T-helper 2 cell treated with Interferon-gamma antibody and Interleukin-4, amounts not matched to agents 5 μg/mL and 100 μg/mL, for 36 hours (primary cell): Measurements from ENCODE around the gene MAN2B2.

Experiments
- DNase-seq: peaks from one replicate; pipeline ENCODE4 v3.0.0; 2021; ENCODE audit warnings: low spot score
- H3K27ac Mint-ChIP-seq: one replicate; pipeline ENCODE4 v1.8.0; 2021; ENCODE audit warnings: mild to moderate bottlenecking, mixed read lengths
- H3K27me3 Mint-ChIP-seq: one replicate; pipeline ENCODE4 v1.8.0; 2021; ENCODE audit warnings: low read depth, mixed read lengths
- H3K36me3 Mint-ChIP-seq: one replicate; pipeline ENCODE4 v1.8.0; 2021; ENCODE audit warnings: low read depth, mixed read lengths
- H3K4me1 Mint-ChIP-seq: one replicate; pipeline ENCODE4 v1.8.0; 2021; ENCODE audit warnings: low read depth, mixed read lengths
- H3K4me3 Mint-ChIP-seq: one replicate; pipeline ENCODE4 v1.8.0; 2022; ENCODE audit warnings: mild to moderate bottlenecking, moderate library complexity, mixed read lengths
- H3K9me3 Mint-ChIP-seq: one replicate; pipeline ENCODE4 v1.8.0; 2021; ENCODE audit warnings: mixed read lengths

Gene MAN2B2

GRCh38 chr4:6567218-6567617 is 7.8 kb upstream of the MAN2B2 start:
- H3K27me3 Mint-ChIP-seq = peaks cover 47% of the 10 kb centered on the region
- no peak for DNase-seq
- H3K9me3 Mint-ChIP-seq = no peaks in the 10 kb centered on the region
- no peak overlapping the region for H3K4me3 Mint-ChIP-seq
- H3K4me1 Mint-ChIP-seq = no peaks in the 10 kb centered on the region
- H3K36me3 Mint-ChIP-seq = no peaks in the 10 kb centered on the region
- no peak overlapping the region for H3K27ac Mint-ChIP-seq

DNA sequence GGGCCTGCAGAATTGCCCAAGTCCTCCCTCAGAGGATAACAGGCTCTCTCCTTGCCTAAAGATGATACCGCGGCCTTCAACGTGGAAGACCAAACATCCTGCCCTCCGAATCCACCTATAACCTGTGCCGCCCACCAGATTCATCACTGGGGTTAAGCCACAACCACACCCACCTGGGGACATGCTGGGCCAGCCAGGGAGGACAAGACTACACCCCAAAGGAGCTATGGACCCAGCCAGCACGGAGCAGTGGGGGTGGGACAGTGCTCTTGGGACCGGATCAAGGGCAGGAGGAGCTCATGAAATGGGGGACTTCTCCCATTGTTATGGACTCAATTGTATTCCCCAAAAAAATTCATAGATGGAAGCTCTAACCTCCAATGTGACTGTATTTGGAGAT is 6.8 kb upstream of the MAN2B2 start:
- Mint-ChIP-seq H3K4me3 (no peak overlapping the region), H3K9me3 (no peaks in the 10 kb centered on the region), H3K4me1 (no peaks in the 10 kb centered on the region), H3K27ac (no peak overlapping the region), H3K36me3 (no peaks in the 10 kb centered on the region), H3K27me3 (peaks cover 40% of the 10 kb centered on the region)
- no peak for DNase-seq

DNA sequence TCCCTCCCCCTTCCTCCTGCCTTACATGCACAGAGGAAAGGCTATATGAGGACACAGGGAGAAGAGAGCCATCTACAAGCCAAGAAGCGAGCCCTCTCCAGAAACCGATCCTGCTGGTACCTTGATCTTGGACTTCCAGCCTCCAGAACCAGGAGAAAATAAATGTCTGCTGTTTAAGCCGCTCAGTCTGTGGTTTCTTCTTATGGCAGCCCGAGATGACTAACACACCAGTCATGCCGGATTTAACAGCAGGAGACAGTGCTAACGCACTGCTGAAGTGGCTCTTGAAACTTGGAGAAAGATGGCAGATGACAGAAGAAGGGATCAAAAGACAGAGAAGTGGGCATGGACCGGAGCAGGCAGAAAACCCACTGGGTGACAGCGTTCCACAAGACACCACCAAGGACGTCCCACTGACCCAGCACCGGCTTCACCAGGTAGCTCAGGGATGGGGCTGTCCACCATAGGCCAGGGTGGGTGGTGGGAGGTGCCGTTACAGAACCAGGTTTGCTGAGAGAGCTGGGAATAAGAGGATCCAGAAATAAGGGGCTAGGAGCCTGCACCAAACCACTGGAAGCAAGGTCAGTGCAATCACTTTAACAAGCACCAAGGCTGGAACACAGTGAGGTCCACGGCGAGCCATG is 6.2 kb upstream of the MAN2B2 start:
- Mint-ChIP-seq H3K36me3 (no peaks in the 10 kb centered on the region), H3K27me3 (peaks cover 40% of the 10 kb centered on the region), H3K4me1 (no peaks in the 10 kb centered on the region), H3K4me3 (no peak overlapping the region), H3K27ac (no peak overlapping the region), H3K9me3 (no peaks in the 10 kb centered on the region)
- DNase-seq = no peak

DNA sequence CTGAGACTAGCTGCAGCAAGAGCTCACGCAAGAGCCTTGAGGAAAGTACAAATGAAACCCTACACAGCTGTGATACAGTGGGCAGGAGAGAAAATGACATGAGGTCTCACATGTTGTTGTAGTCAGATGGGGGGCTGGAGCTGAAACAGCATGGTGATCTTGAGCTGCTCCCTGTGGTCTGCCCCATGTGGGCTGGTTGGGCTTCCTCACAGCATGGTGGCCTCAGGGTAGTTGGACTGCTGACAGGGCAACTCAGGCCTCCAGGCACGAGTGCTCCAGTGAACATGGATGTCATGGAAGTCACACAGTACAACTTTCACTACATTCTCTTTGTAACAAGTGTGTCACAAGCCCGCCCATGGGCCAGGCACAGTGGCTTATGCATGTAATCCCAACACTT is 3.4 kb upstream of the MAN2B2 start:
- H3K27ac Mint-ChIP-seq = no peak overlapping the region
- H3K4me1 Mint-ChIP-seq = peaks cover 7% of the 10 kb centered on the region
- no peaks in the 10 kb centered on the region for H3K9me3 Mint-ChIP-seq
- H3K27me3 Mint-ChIP-seq = peaks cover 17% of the 10 kb centered on the region
- H3K4me3 Mint-ChIP-seq = no peak overlapping the region
- DNase-seq = no peak
- H3K36me3 Mint-ChIP-seq = no peaks in the 10 kb centered on the region

DNA sequence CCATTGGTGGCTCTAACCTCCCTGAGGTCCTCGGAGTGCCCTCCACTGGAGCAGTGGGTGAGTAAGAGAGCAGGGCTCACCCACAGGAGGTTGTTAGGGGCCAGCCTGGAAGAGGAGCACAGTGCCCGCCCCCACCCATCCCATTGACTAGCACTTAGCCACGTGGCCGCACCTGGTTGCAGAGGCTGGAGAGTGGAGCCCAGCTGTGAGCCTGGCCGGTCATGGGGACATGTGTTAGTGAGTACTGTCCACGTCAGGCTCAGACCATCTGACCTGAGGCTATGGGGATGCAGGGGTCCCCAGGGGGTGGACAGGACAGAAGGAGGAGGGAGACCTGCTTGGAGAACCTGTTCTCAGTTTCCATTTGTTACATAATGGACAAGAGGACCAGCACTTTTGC is 1.4 kb upstream of the MAN2B2 start:
- Mint-ChIP-seq H3K36me3 (peaks cover 6% of the 10 kb centered on the region), H3K9me3 (no peaks in the 10 kb centered on the region), H3K4me1 (peaks cover 10% of the 10 kb centered on the region), H3K27ac (no peak overlapping the region), H3K4me3 (no peak overlapping the region), H3K27me3 (peaks cover 10% of the 10 kb centered on the region)
- no peak for DNase-seq

DNA sequence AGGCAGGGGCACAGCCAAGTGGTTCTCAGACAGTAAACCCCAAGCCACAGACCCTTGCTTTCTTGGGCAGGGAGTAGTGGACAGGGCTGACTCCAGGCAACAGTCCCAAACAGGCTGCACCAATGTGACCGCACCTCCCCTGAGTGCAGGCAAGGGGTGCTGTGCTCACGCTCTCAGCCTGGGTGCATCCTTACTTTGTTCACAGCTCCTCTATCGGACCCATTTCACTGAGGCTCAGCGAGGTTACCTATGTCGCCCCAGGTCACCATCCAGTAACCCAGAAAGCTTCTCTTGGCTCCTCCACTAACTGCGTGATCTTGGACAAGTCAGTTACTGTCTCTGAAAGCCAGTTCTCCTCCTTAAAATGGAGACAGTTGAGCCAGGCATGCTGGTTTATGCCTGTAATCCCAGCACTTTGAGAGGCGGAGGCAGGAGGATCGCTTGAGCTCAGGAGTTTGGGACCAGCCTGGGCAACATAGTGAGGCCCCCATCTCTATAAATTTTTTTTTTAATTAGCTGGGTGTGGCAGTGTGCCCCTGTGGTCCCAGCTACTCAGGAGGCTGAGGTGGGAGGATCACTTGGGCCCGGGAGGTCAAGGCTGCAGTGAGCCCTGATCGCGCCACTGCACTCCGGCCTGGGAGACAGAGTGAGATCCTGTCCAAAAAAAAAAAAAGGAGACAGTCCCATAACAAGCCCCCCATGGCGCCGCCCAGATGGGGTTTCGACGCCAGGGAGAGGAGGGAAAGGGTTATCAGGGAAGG is 823 bp upstream of the MAN2B2 start:
- H3K27me3 Mint-ChIP-seq = peaks cover 10% of the 10 kb centered on the region
- no peaks in the 10 kb centered on the region for H3K9me3 Mint-ChIP-seq
- H3K4me1 Mint-ChIP-seq = peaks cover 10% of the 10 kb centered on the region
- H3K27ac Mint-ChIP-seq = peak overlapping the region; percentile 79
- no peak for DNase-seq
- H3K36me3 Mint-ChIP-seq = peaks cover 10% of the 10 kb centered on the region
- H3K4me3 Mint-ChIP-seq = peak overlapping the region; percentile 87

GRCh38 chr4:6575503-6576240 is 683 bp downstream of the MAN2B2 start:
- peak overlapping the region; percentile 84 for H3K27ac Mint-ChIP-seq
- H3K4me3 Mint-ChIP-seq = peak overlapping the region; percentile 85
- peaks cover 10% of the 10 kb centered on the region for H3K4me1 Mint-ChIP-seq
- peaks cover 24% of the 10 kb centered on the region for H3K36me3 Mint-ChIP-seq
- DNase-seq = no peak
- peaks cover 8% of the 10 kb centered on the region for H3K27me3 Mint-ChIP-seq
- peaks cover 5% of the 10 kb centered on the region for H3K9me3 Mint-ChIP-seq

GRCh38 chr4:6576512-6576911 is 1.5 kb downstream of the MAN2B2 start:
- Mint-ChIP-seq H3K9me3 (peaks cover 5% of the 10 kb centered on the region), H3K36me3 (peaks cover 32% of the 10 kb centered on the region), H3K4me1 (peaks cover 10% of the 10 kb centered on the region), H3K27me3 (peaks cover 3% of the 10 kb centered on the region), H3K4me3 (peak overlapping the region; percentile 85), H3K27ac (no peak overlapping the region)
- DNase-seq = no peak

GRCh38 chr4:6576932-6577331 is 1.9 kb downstream of the MAN2B2 start:
- H3K27ac Mint-ChIP-seq = no peak overlapping the region

GRCh38 chr4:6577409-6577808 is 2.4 kb downstream of the MAN2B2 start:
- H3K36me3 Mint-ChIP-seq = peaks cover 37% of the 10 kb centered on the region
- DNase-seq = no peak
- no peak overlapping the region for H3K4me3 Mint-ChIP-seq
- no peak overlapping the region for H3K27ac Mint-ChIP-seq
- peaks cover 10% of the 10 kb centered on the region for H3K4me1 Mint-ChIP-seq
- H3K27me3 Mint-ChIP-seq = no peaks in the 10 kb centered on the region
- peaks cover 5% of the 10 kb centered on the region for H3K9me3 Mint-ChIP-seq

More at GRCh38 chr4:6576932-6577331, 1.9 kb downstream of the MAN2B2 start:
- H3K4me1 Mint-ChIP-seq = peaks cover 10% of the 10 kb centered on the region
- H3K27me3 Mint-ChIP-seq = no peaks in the 10 kb centered on the region
- H3K9me3 Mint-ChIP-seq = peaks cover 5% of the 10 kb centered on the region
- peaks cover 34% of the 10 kb centered on the region for H3K36me3 Mint-ChIP-seq
- H3K4me3 Mint-ChIP-seq = peak overlapping the region; percentile 50
- DNase-seq = no peak

- no peak for DNase-seq
- Mint-ChIP-seq H3K27ac (no peak overlapping the region), H3K36me3 (peaks cover 42% of the 10 kb centered on the region), H3K9me3 (peaks cover 10% of the 10 kb centered on the region), H3K4me3 (no peak overlapping the region), H3K4me1 (peaks cover 10% of the 10 kb centered on the region), H3K27me3 (no peaks in the 10 kb centered on the region)
Observed at GRCh38 chr4:6578221-6578620, 3.2 kb downstream of the MAN2B2 start.

DNA sequence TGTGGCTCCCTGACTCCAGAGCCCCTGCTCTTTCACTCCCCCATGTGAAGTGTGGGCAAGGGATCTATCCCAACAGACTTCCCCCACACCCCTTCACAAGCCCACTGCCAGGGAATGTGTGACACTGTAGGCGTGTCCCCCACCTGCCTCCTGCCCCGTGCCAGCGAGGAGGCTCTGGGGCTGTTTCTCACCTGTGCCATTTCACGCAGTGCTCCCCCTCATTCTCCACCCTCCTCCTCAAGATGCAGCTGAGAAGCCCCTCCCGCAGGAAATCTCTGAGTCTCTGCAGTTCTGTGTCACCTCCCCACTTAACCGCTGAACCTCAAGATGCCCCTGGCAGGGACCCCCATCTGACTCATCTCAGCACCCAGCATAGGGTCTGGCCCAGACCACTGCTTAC is 5.4 kb downstream of the MAN2B2 start:
- no peak for DNase-seq
- H3K27ac Mint-ChIP-seq = no peak overlapping the region
- H3K4me1 Mint-ChIP-seq = peaks cover 8% of the 10 kb centered on the region
- H3K9me3 Mint-ChIP-seq = peaks cover 16% of the 10 kb centered on the region
- no peak overlapping the region for H3K4me3 Mint-ChIP-seq
- peaks cover 60% of the 10 kb centered on the region for H3K36me3 Mint-ChIP-seq
- H3K27me3 Mint-ChIP-seq = no peaks in the 10 kb centered on the region

DNA sequence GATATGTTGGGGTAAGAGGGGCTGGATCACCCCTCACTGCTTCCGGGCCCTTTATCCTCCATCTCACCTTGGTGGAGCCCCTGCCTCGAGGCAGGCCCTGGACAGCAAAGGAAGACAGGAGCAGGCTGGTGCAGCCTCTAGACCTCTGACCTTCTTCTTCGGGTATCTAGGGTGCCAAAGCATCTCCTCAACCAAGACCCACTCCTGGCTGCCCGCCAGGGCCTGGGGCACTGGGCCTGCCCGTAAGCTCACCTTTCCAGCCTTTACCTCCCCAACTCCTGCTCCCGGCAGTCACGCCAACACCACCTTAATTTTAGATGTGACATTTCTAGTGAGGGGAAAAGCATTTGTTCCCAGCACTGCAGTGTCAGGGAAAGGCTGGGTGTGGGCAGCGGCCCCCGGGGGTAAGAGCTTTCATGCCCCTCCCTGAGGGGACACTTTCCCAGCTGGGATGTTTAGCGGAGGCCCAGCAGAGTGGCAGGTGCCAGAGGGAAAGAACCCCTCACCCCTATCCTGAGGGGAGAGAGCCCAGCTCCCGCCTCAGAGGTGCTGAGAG is 6.7 kb downstream of the MAN2B2 start:
- H3K4me3 Mint-ChIP-seq = no peak overlapping the region
- no peak overlapping the region for H3K27ac Mint-ChIP-seq
- no peaks in the 10 kb centered on the region for H3K27me3 Mint-ChIP-seq
- peaks cover 16% of the 10 kb centered on the region for H3K9me3 Mint-ChIP-seq
- peaks cover 3% of the 10 kb centered on the region for H3K4me1 Mint-ChIP-seq
- H3K36me3 Mint-ChIP-seq = peaks cover 69% of the 10 kb centered on the region
- no peak for DNase-seq
